Stimulated activated CD4-positive, alpha-beta T cell treated with anti-CD3 and anti-CD28 coated beads, Interleukin-15, amount 100 ng/mL, for 1 hour (primary cell): ENCODE results near the gene TNS2.
"Not testable (repeated sequence)": the region's sequence is repeated elsewhere in the genome, so short reads cannot be mapped to it uniquely, and the experiment has no call there.

ENCODE experiments used
- DNase-seq, 2 donors: peaks; one replicate each; pipeline ENCODE4 v3.0.0-alpha.2; 2020; ENCODE audit warnings: low read depth in 1 of 2, low spot score in 1 of 2

Gene TNS2

DNA sequence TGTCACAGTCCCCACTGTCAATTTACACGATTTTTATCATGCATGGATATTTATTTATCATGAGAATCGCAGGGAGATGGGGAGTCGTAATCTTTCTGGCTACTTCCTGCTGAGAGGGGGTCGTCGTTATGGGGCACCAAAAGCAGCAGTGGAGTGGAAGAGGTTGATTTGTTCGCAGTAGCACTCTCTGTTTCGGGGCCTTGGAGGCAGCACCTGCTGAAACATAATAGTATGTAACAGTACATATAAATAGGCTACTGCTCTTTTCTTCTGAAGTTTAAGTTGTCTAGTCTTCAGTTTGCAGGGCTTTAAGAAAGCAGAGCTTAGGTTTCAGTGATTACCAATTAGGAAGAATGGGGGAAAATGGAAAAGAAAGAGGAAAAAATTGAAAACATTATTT, 57.3 kb downstream of the TNS2 start:
- no peak for DNase-seq

DNA sequence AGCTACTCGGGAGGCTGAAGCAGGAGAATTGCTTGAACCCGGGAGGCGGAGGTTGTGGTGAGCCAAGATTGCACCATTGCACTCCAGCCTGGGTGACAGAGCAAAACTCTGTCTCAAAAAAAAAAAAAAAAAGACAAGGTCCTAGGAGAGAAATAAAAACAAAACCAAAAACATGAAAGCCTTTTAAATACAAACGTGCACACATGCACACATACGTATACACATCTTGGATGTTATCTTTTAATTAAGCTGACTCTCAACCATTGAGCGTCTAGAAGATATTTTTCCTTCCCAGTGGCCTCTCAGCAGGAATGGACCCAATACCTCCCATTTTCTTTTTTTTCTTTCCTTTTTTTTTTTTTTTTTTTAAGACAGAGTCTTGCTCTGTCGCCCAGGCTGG, 62.6 kb downstream of the TNS2 start:
- DNase-seq: not testable (repeated sequence)

GRCh38 chr12:53113136-53113705, 63.4 kb downstream of the TNS2 start:
- DNase-seq: no peak

- DNase-seq: no peak
Measured at GRCh38 chr12:53113951-53114350, 64.1 kb downstream of the TNS2 start.
